Glomerular visceral epithelial cell (primary cell): ENCODE results near the gene CES3.
A peak's percentile ranks its signal among the peaks of the same experiment; 100 is the strongest.
"Not testable (repeated sequence)": the region's sequence is repeated elsewhere in the genome, so short reads cannot be mapped to it uniquely, and the experiment has no call there.

Experiments used
- DNase-seq: peaks from one replicate; pipeline ENCODE4 v3.0.0-alpha.2; 2016; ENCODE audit errors: extremely low spot score

The CES3 gene

DNA sequence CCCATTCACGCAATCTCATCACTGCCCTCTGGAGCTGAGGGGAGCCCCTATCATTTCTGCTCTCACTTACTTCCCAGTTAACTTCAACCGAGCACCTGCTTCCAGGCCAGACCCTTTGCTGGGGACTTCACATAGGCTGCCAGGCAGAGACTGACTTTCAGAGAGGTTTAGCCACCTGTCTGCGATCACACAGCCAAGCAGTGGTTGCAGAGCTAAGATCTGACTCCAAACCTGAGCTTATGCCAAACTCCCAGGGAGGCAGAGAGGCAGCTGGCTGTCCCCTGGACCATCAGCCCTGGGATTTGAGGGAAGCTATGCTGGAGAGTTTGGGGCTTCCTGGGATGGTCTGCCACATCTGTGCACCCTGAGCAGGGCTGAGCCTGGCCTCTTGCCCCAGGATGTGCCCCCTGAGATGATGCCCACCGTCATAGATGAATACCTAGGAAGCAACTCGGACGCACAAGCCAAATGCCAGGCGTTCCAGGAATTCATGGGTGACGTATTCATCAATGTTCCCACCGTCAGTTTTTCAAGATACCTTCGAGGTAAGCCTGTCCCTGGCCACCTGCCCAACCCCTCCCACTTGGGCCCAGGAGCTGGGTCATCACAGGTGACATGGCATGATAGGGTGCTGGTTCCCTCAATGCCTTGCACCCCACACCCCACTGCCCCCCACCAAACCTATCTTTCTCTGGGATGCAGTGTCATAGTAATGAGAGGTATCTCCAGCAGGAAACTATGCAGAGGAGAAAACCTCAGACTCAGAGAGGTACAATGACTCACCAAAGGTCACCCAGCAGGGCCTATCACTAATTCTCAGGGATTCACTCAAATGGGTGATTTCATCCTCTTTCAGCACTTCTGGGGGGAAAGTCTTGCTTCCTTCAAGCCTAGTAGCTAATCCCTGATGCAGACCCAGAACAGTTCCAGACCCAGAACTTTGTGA, 10.0 kb downstream of the CES3 start:
- DNase-seq = peak; percentile 82

- DNase-seq = no peak
Measured at GRCh38 chr16:66972983-66973382, 11.9 kb downstream of the CES3 start.

DNA sequence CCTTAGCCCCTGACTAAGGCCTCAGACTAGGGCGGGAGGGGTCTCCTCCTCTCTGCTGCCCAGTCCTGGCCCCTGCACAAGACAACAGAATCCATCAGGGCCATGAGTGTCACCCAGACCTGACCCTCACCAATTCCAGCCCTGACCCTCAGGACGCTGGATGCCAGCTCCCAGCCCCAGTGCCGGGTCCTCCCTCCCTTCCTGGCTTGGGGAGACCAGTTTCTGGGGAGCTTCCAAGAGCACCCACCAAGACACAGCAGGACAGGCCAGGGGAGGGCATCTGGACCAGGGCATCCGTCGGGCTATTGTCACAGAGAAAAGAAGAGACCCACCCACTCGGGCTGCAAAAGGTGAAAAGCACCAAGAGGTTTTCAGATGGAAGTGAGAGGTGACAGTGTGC, 12.7 kb downstream of the CES3 start:
- no peak for DNase-seq

DNA sequence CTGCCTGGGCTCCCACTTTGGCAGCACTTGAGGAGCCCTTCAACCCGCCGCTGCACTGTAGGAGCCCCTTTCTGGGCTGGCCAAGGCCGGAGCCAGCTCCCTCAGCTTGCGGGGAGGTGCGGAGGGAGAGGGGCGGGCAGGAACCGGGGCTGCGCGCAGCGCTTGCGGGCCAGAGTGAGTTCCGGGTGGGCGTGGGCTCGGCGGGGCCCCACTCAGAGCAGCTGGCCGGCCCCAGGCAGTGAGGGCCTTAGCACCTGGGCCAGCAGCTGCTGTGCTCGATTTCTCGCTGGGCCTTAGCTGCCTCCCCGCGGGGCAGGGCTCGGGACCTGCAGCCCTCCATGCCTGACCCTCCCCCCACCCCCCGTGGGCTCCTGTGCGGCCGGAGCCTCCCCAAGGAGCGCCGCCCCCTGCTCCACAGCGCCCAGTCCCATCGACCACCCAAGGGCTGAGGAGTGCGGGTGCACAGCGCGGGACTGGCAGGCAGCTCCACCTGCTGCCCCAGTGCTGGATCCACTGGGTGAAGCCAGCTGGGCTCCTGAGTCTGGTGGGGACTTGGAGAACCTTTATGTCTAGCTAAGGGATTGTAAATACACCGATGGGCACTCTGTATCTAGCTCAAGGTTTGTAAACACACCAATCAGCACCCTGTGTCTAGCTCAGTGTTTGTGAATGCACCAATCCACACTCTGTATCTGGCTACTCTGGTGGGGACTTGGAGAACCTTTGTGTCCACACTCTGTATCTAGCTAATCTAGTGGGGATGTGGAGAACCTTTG, 13.3 kb downstream of the CES3 start:
- DNase-seq = not testable (repeated sequence)

DNA sequence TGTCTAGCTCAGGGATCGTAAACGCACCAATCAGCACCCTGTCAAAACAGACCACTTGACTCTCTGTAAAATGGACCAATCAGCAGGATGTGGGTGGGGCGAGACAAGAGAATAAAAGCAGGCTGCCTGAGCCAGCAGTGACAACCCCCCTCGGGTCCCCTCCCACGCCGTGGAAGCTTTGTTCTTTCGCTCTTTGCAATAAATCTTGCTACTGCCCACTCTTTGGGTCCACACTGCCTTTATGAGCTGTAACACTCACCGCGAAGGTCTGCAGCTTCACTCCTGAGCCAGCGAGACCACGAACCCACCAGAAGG, 13.8 kb downstream of the CES3 start:
- not testable (repeated sequence) for DNase-seq

DNA sequence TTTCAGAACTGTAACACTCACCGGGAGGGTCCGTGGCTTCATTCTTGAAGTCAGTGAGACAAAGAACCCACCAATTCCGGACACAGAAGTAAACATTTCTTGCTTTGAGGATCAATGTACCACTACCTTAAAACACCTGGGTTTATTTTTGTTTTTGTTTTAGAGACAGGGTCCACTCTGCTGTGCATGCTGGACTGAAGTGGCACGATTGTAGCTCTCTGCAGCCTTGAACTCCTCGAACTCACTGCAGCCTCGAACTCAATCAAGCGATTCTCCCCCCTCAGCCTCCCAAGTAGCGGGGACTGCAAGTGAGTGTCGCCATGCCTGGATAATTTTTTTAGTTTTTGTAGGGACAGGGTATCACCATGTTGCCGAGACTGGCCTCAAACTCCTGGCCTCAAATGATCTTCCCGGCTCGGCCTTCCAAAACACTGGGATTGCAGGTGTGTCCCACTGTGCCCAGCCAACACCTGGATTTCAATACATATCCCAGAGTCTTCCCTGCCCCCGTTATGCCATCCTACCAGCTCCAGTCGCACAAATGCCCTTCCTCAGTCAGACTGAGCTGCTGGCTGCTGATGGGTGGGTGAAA, 14.3 kb downstream of the CES3 start:
- no peak for DNase-seq

- DNase-seq = no peak
Measured at GRCh38 chr16:66976746-66977145, 15.7 kb downstream of the CES3 start.

- peak; percentile 83 for DNase-seq
Measured at GRCh38 chr16:66977341-66978113, 16.5 kb downstream of the CES3 start.

DNA sequence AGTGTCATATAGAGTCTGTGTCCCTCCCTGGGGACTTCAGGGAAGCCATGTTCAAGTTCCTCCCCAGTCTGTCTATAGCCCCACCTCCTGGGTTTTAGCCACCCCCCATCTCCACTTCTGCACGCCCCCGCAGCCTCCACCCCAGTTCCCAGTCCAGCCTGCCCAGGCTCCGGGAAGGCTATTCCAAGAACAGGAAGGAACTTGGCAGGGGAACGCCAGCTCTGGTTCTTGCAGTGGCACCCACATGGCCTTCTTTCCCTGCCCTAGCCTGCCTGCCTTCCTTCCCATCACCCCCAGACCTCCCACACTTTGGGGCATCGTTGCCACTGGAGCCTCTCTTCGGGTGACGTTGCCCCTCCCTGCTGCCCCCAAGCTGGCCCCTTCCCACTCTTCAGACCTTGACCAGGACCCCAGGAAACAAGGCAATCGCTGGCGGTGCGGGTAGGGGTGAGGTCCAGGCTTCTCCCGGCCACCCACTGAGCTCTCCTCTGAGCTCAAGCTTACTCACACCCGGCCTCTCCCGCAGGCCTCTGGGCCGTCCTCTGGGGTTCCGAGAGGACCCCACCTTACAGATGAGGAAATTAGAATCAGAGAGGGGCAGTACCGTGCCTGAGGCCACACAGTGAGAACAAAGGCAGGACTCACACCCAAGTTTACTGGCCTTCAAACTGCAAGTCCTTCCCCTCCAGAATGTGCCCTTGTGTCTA, 18.1 kb downstream of the CES3 start:
- DNase-seq = no peak

- no peak for DNase-seq
Measured at GRCh38 chr16:66983033-66983432, 22.0 kb downstream of the CES3 start.

- no peak for DNase-seq
Measured at GRCh38 chr16:66984892-66985311, 23.8 kb downstream of the CES3 start.

DNA sequence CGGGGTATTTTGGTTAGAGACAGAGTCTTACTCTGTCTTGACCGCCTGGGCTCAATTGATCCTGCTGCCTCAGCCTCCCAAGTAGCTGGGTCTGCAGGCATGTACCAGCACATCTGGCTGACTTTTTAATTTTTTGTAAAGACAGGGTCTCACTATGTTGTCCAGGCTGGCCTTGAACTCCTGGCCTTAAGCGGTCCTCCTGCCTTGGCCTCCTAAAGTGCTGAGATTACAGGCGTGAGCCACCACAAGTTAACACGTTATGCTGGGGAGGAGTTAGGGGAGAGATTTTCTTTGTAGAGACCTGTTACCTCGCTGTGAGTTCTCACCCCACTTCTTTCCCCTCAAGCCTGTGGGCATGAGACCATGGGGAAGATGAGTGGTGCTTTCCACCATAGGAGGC, 25.5 kb downstream of the CES3 start:
- DNase-seq = no peak

- peak; percentile 88 for DNase-seq
Measured at GRCh38 chr16:66988197-66988788, 27.2 kb downstream of the CES3 start, which contains the start of gene CES4A. TSS of gene CES4A (plus strand) at chr16:66988589. CDS start at chr16:66988773, 184 bp downstream.

DNA sequence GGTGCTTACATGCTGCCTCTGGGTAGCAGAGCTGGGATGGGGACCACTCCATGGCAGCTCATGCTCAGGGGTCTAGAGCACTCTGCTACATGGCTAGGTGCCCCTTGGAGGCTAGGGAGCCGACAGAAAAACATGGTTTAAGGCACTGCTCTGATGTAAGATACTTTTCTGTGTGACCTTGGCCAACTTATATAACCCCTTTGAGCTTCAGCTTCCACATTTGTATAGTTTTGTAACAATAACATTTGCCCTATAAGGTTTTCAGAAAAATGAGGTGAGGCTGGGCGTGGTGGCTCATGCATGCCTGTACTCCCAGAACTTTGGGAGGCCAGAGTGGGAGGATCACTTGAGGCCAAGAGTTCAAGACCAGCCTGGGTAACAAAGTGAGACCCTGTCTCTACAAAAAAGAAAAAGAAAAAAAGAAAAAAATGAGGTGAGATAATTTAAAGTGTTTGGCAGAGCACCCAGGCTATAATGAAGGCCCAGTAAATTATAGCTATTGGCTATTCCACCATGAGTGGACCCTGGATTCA, 30.5 kb downstream of the CES3 start:
- DNase-seq = no peak

- not testable (repeated sequence) for DNase-seq
Measured at GRCh38 chr16:66993558-66993957, 32.5 kb downstream of the CES3 start.

- DNase-seq = peak; percentile 40
Measured at GRCh38 chr16:66996324-66996982, 35.4 kb downstream of the CES3 start.

- no peak for DNase-seq
Measured at GRCh38 chr16:66996983-66997358, 35.9 kb downstream of the CES3 start.

- DNase-seq = no peak
Measured at GRCh38 chr16:67000384-67001351, 39.6 kb downstream of the CES3 start.

DNA sequence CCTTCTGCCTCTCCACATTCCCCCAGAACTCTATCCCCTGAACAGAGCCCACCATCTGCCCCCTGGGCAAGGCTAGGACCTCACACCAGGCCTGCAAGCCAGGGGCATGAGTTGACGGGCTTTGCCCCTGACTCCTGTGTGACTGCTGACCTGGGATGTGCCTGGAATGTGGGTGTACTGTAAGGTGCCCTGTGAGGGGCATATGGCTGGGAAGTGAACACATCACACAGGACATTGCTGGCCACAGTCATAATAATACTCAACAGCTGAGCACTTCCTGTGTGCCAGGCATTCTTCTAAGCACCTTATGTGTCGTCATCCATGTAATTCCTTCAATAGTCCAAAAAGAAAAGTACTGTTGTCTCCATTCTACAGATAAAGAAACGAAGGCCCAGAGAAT, 40.7 kb downstream of the CES3 start:
- peak; percentile 18 for DNase-seq
